ENCODE results near the gene WDR7.

DNA sequence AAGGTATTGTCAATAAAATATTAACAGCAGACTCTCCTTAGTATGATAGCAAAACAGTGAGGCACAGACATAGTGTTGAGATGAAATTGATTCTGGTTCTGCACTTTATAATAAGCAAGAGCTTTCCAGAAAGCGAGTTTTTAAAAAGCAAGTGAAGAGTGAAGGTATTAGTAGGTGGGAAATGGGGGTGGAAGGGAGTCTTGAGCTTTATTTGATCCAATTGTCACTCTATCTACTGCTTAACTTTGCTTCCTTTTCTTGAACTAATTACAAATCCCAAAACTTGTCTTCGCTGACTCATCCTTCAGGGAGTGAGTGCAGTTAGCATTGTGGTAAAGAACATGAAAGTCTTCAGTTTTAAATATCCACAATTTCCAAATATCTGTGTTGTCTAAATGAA, 375.2 kb downstream of the WDR7 start:
- TF ChIP-seq CHD2 (IDR thresholded peaks at IDR 0.05; ENCODE audit: low read length, partially characterized antibody) (no peak), JUN (IDR thresholded peaks at IDR 0.05) (no peak), ZFP36 (IDR thresholded peaks at IDR 0.05; ENCODE audit: borderline replicate concordance, partially characterized antibody) (no peak), RAD21 (conservative IDR thresholded peaks at IDR 0.05 in 1 of 2, IDR thresholded peaks at IDR 0.05 in 1 of 2) (no peak), HOXB5 (CRISPR knock-in tag; IDR thresholded peaks at IDR 0.05) (no peak), MAZ (IDR thresholded peaks at IDR 0.05; ENCODE audit: borderline replicate concordance, low read depth, low read length) (no peak), EP300 (IDR thresholded peaks at IDR 0.05) (no peak)
- TF ChIP-seq, protein P1, sequence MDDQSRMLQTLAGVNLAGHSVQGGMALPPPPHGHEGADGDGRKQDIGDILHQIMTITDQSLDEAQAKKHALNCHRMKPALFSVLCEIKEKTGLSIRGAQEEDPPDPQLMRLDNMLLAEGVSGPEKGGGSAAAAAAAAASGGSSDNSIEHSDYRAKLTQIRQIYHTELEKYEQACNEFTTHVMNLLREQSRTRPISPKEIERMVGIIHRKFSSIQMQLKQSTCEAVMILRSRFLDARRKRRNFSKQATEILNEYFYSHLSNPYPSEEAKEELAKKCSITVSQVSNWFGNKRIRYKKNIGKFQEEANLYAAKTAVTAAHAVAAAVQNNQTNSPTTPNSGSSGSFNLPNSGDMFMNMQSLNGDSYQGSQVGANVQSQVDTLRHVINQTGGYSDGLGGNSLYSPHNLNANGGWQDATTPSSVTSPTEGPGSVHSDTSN (IDR thresholded peaks at IDR 0.05), result no peak
- TF ChIP-seq, protein P2, sequence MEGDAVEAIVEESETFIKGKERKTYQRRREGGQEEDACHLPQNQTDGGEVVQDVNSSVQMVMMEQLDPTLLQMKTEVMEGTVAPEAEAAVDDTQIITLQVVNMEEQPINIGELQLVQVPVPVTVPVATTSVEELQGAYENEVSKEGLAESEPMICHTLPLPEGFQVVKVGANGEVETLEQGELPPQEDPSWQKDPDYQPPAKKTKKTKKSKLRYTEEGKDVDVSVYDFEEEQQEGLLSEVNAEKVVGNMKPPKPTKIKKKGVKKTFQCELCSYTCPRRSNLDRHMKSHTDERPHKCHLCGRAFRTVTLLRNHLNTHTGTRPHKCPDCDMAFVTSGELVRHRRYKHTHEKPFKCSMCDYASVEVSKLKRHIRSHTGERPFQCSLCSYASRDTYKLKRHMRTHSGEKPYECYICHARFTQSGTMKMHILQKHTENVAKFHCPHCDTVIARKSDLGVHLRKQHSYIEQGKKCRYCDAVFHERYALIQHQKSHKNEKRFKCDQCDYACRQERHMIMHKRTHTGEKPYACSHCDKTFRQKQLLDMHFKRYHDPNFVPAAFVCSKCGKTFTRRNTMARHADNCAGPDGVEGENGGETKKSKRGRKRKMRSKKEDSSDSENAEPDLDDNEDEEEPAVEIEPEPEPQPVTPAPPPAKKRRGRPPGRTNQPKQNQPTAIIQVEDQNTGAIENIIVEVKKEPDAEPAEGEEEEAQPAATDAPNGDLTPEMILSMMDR (IDR thresholded peaks at IDR 0.05), result no peak

Data from A549 (cell line).